ENCODE measurements around the gene NPTXR. TPM values are rescaled to one million over a fixed set of nuclear protein-coding genes. Genes with fewer than 3 reads are reported as not detected.

Gene NPTXR
- total and polyA plus RNA-seq, 10 of the 15 experiments (the other 5 are each of a cell fraction or from before 2014, with no cell fraction given), result 0.02 to 0.38 (median 0.07) TPM; not detected in 2

DNA sequence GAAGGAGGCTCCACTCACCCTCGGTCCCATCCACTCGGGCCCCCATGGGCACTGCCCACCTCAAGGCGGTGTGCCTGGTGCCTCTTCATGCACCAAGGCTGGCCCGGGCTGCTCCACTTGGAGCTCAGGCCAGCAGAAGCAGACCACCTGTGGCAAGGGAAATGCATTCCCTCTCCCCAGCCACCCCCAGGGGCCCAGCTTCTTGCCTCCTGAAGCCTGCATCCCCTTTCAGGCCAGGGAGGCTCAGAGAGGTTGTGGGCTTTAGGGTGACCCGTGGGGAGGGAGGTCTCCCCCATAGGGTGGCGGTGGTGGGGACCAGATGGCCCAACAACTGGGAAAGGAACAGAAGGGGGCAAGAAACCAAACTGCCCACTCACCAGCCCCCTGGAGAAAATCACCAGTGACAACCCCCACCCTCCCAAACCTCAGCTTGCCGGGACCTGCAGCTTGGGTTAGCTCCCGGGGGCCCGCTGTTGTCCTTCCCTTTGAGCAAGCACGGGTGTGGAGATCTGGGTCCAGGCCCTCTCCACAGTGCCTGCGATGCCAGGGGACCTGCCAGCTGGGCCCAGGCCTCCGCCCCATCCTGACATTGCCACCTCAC is 19.8 kb upstream of the NPTXR start:
- Histone ChIP-seq H3K4me1 (ENCODE audit: control insufficient read depth, insufficient read depth, low read length) (peaks cover 2% of the 10 kb centered on the region; the same call in 1 of the 2 replicates), H3K27me3 (replicated peaks in 1 of 2; ENCODE audit: control insufficient read depth in 2 of 2, insufficient read depth in 2 of 2, low read length in 1 of 2) (no peaks in the 10 kb centered on the region), H4K20me1 (ENCODE audit: control insufficient read depth, insufficient read depth) (peaks cover 5% of the 10 kb centered on the region; the same call in 1 of the 2 replicates), H3K9me3 (replicated peaks; ENCODE audit: control insufficient read depth, insufficient read depth, low read length) (no peaks in the 10 kb centered on the region), H3K79me2 (ENCODE audit: control insufficient read depth, insufficient read depth, low read length) (peaks cover 3% of the 10 kb centered on the region), H3K4me3 (no peak overlapping the region), H3K27ac (ENCODE audit: control insufficient read depth, insufficient read depth) (no peak overlapping the region), H3K36me3 (ENCODE audit: control insufficient read depth in 2 of 2, insufficient read depth in 2 of 2, low read length in 1 of 2) (peaks cover 14 to 16% of the 10 kb centered on the region in 2 experiments; a peak in 3 of 4 replicates), H2AFZ (ENCODE audit: control insufficient read depth, low read depth, low read length) (no peak overlapping the region), H3K4me2 (ENCODE audit: control insufficient read depth, insufficient read depth) (no peak overlapping the region), H3K9ac (ENCODE audit: control insufficient read depth, insufficient read depth, low read length) (no peak overlapping the region)
- in situ Hi-C loops (cut with MboI), result no loop called here
- WGBS (ENCODE audit: insufficient coverage, insufficient replicate concordance, low lambda C conversion rate, missing lambda C conversion rate), result 45% methylated on average over 12 of the region's 12 CpGs
- ChIA-PET CTCF (interaction anchor here (1.8 kb wide), 1 partner anchor 94 kb away, joined by 6 read pairs; no protein-coding TSS in a partner anchor), POLR2A (interaction anchor here (0.6 kb wide), 1 partner anchor 361 kb away, joined by 4 read pairs; no protein-coding TSS in a partner anchor), RAD21 (ENCODE audit: unreplicated experiment) (no interaction called here), SMC1A (ENCODE audit: uncharacterized antibody, unreplicated experiment) (no interaction called here)
- no peak for TF ChIP-seq SMC3 (IDR thresholded peaks at IDR 0.05; ENCODE audit: borderline replicate concordance, low read length)
- peak; percentile 35 for TF ChIP-seq POLR2A (IDR thresholded peaks at IDR 0.05; ENCODE audit: low read depth, low read length)
- no peak for DNase-seq (ENCODE audit: low read depth, low spot score)
- intact Hi-C loops (cut with micrococcal nuclease; ENCODE audit: unreplicated experiment), result no loop called here
- no peak for FAIRE-seq
- BruUV-seq (replicated peaks), result no TSS peak
- ATAC-seq, result peak; percentile 10

DNA sequence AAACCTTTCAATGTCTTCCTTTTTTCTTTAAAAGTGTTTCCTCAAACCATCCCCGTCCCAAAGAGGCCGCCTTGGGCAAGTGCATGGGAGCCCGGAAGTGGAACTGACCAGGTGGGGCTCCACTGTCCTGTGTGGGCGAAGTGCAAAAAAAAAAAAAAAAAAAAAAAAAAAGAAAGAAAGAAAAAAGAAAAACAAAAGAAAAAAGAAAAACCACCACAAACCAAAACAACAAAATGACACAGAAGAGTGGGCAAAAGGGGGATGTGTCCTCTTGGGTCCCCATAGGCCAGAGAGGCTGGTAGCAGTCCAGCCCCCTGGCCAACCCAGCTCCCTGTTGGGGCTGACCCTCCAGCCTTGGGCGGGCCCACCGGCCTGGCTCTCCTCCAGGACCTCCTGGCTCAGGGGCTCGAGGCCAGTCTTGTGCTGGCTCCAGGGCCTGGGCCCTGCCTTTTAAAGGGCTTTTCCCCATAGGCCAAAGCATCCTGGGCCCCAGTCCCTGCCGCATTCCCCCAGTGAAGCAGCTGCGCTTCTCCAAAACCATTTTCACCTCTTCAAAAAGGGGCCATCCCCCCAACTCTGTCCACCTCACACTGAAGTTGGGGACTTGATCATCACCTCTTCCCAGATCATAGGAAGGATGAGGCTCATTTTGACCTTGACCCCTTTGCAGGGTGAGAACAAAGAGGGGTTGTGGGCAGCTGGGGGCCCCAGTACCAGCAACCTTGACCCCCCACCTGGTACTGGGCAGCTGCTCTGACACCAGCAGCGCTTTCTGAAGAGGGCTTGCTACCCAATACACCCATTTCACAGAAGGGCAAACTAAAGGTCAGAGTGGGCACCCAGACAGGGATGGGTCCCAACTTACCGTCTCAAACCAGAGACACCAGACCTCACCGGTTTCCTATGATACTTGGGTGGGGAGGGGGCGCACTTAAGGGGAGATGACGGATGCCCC is 18.8 kb upstream of the NPTXR start:
- H3K9me3 ChIP-seq (replicated peaks; ENCODE audit: control insufficient read depth, insufficient read depth, low read length), result no peaks in the 10 kb centered on the region
- H2AFZ ChIP-seq (ENCODE audit: control insufficient read depth, low read depth, low read length), result no peak overlapping the region
- ATAC-seq (peak; percentile 32), DNase-seq (ENCODE audit: low read depth, low spot score) (no peak), FAIRE-seq (no peak)
- peaks cover 3% of the 10 kb centered on the region; the same call in 1 of the 2 replicates for H4K20me1 ChIP-seq (ENCODE audit: control insufficient read depth, insufficient read depth)
- SMC1A ChIA-PET (ENCODE audit: uncharacterized antibody, unreplicated experiment), result no interaction called here
- POLR2A ChIA-PET, result interaction anchor here (0.7 kb wide), 1 partner anchor 222 kb away, joined by 10 read pairs; no protein-coding TSS in a partner anchor
- no peak overlapping the region for H3K27ac ChIP-seq (ENCODE audit: control insufficient read depth, insufficient read depth)
- H3K4me2 ChIP-seq (ENCODE audit: control insufficient read depth, insufficient read depth), result no peak overlapping the region
- peaks cover 10 to 12% of the 10 kb centered on the region in 2 experiments; a peak in 3 of 4 replicates for H3K36me3 ChIP-seq (ENCODE audit: control insufficient read depth in 2 of 2, insufficient read depth in 2 of 2, low read length in 1 of 2)
- H3K4me3 ChIP-seq, result no peak overlapping the region
- CTCF ChIA-PET, result interaction anchor here (0.7 to 1.8 kb wide), 3 partner anchors 8 to 1813 kb away, joined by 3 to 10 read pairs (median 6); no protein-coding TSS in a partner anchor
- BruUV-seq (replicated peaks), result no TSS peak
- H3K4me1 ChIP-seq (ENCODE audit: control insufficient read depth, insufficient read depth, low read length), result no peaks in the 10 kb centered on the region
- 38% methylated on average over 14 of the region's 14 CpGs for WGBS (ENCODE audit: insufficient coverage, insufficient replicate concordance, low lambda C conversion rate, missing lambda C conversion rate)
- H3K79me2 ChIP-seq (ENCODE audit: control insufficient read depth, insufficient read depth, low read length), result no peaks in the 10 kb centered on the region; the same call in none of the 2 replicates
- RAD21 ChIA-PET (ENCODE audit: unreplicated experiment), result no interaction called here
- H3K9ac ChIP-seq (ENCODE audit: control insufficient read depth, insufficient read depth, low read length), result no peak overlapping the region
- no peaks in the 10 kb centered on the region for H3K27me3 ChIP-seq (replicated peaks in 1 of 2; ENCODE audit: control insufficient read depth in 2 of 2, insufficient read depth in 2 of 2, low read length in 1 of 2)
- intact Hi-C loops (cut with micrococcal nuclease; ENCODE audit: unreplicated experiment), result no loop called here
- in situ Hi-C loops (cut with MboI), result no loop called here
- TF ChIP-seq ATF7 (IDR thresholded peaks at IDR 0.05; ENCODE audit: low read depth), result no peak
- TF ChIP-seq ZNF384 (IDR thresholded peaks at IDR 0.05; ENCODE audit: borderline replicate concordance, low read depth, low read length), result peak; percentile 80
- TF ChIP-seq POU2F2 (IDR thresholded peaks at IDR 0.05; ENCODE audit: borderline replicate concordance, low read depth, low read length), result no peak
- no peak for TF ChIP-seq NRF1 (conservative IDR thresholded peaks at IDR 0.05; ENCODE audit: low read depth, low read length)
- no peak for TF ChIP-seq ETV6 (conservative IDR thresholded peaks at IDR 0.05 in 1 of 2, IDR thresholded peaks at IDR 0.05 in 1 of 2; ENCODE audit: borderline replicate concordance in 1 of 2, low read depth in 1 of 2)
- TF ChIP-seq, protein P1, sequence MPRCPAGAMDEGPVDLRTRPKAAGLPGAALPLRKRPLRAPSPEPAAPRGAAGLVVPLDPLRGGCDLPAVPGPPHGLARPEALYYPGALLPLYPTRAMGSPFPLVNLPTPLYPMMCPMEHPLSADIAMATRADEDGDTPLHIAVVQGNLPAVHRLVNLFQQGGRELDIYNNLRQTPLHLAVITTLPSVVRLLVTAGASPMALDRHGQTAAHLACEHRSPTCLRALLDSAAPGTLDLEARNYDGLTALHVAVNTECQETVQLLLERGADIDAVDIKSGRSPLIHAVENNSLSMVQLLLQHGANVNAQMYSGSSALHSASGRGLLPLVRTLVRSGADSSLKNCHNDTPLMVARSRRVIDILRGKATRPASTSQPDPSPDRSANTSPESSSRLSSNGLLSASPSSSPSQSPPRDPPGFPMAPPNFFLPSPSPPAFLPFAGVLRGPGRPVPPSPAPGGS (IDR thresholded peaks at IDR 0.05; ENCODE audit: borderline replicate concordance, insufficient read depth, low read depth, low read length, poor library complexity, severe bottlenecking), result no peak
- TF ChIP-seq POLR2AphosphoS5 (IDR thresholded peaks at IDR 0.05; ENCODE audit: low read length), result 0 out of 2 replicates have a peak, but pooled peaks have one; percentile 48
- TF ChIP-seq SREBF2 (IDR thresholded peaks at IDR 0.05; ENCODE audit: low read length), result no peak
- TF ChIP-seq CEBPB (IDR thresholded peaks at IDR 0.05; ENCODE audit: borderline replicate concordance in 1 of 2, low read depth in 2 of 2, low read length in 2 of 2), result no peak

Measured in GM12878 (cell line).